ENCODE data around the gene CWF19L1.
"Not testable (repeated sequence)": the region's sequence is repeated elsewhere in the genome, so short reads cannot be mapped to it uniquely, and the experiment has no call there.

CWF19L1 gene

DNA sequence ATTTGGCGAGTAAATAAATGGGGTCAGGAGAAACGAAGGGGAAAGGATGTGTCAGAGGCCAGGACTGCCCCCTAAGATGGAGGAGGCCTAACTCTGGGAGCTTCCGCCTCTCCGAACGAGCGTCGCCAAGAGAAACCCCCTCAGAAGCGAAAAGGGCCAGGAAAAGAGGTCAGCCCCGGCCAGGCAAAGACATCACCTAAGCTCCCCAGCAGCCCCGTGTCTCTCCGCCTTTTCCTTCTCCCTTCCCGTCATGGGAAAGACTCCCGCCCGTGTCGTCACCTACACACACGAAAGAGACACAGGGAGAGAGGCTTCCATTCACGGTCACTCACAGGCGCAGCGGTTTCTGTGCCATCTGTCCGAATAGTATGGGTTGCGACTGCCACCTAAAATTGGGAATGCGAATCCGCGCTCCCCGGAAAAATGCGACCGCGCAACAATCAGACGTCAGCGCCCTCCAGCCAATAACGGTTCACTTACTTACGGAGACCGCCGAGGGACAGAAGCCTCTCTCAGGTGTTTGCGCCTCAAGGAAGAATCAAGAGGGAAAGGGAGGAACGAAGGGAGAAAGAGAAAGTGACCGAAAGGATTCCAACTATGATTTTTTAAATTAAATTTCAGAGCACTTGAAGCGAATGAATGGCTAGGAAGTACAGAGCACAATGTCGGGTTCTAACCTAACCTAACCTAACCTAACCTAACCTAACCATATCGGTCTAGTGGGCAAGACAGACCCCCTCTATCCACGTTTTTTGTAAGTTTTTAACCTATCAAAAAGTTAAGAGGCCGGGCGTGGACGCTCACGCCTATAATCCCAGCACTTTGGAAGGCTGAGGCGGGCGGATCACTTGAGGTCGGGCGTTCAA, at the start of gene CWF19L1:
CWF19L1 (minus strand) TSS at position 400 of the 866 bp plus-strand sequence; CDS start at position 355, 45 bp downstream.
- peak; percentile 77 for DNase-seq

GRCh38 chr10:100315615-100316014, 48.2 kb upstream of the CWF19L1 start:
- no peak for DNase-seq

GRCh38 chr10:100311298-100311697, 43.9 kb upstream of the CWF19L1 start:
- DNase-seq = no peak

DNA sequence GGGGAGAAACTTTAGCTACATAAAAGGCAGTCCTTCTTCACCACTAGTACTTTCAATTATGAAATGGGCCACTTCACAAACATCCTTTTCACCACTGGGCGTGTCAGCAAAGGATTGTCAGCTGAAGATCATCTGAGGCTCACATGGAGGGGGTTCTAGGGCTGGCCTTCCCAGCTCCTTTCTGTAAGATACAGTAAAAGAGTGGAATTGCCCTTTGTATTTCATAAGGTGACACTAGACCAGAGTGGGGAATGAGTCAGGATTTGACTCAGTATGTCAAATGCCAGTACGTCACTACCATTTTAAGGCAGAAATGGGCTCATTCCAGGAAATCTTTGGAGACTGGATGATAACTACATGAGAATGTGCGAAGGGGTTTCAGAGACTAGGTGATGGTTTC, 40.2 kb upstream of the CWF19L1 start:
- DNase-seq = no peak

- DNase-seq = no peak
These were observed 39.4 kb upstream of the CWF19L1 start for GRCh38 chr10:100306861-100307260.

- DNase-seq = no peak
These were observed 37.0 kb upstream of the CWF19L1 start for GRCh38 chr10:100304414-100304813.

DNA sequence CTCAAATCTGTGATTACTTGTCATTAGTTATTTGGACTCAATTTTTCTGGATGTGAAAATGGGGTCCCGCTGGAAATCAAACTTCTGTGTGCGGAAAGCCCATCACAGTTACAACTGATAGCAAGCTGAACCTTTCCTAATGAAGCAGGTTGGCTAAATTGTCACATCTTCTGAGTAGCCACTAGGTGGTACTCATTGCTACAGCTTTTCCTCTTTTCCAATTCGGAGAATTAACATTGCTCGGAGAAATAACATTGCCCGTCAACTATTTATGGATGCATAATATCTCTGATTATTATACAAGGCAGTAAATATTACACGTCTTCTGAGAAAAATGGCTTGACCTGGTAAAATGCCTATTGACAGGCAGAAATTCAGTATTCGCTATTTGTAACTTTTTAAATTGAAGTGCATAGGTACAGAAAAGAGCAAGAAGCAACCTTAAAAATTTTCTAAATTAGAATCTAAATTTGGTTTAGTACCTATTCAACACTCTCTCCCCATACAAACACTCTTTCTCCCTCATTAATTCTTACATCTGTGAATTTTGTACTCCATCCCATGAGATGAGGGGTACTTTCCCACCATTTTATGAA, 36.4 kb upstream of the CWF19L1 start:
- DNase-seq = no peak

DNA sequence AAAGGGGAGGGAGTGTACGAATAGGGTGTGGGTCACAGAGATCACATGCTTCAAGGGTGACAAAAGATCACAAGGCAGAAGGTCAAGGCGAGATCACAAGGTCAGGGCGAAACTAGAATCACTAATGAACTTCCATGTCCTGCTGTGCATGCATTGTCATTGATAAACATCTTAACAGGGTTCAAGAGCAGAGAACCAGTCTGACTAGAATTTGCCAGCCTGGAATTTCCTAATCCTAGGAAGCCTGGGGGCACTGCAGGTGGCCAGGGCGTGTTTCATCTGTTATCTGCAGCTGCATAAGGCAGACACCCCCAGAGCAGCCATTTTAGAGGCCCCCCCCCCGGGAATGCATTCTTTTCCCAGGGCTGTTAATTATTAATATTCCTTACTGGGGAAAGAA, 33.7 kb upstream of the CWF19L1 start:
- DNase-seq = not testable (repeated sequence)

DNA sequence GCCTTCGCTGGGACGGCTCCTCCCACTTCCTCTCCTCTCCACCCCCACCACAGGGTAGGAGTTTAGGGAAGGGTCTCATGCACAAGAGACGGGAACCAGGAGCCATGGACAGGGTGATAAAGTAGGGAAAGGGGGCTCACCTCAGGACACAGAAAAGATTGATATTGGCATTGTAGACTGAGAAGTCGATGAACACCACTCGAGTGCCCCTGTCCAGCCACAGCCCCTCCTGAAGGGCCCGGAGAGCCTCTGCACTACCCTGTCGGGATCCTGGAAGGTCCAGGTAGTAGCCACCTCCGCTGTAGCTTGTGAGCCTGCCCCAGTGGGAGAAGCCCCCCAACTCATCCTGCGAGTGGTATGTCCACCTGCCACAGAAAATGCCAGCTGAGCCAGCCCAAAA, 29.8 kb upstream of the CWF19L1 start:
- no peak for DNase-seq

DNA sequence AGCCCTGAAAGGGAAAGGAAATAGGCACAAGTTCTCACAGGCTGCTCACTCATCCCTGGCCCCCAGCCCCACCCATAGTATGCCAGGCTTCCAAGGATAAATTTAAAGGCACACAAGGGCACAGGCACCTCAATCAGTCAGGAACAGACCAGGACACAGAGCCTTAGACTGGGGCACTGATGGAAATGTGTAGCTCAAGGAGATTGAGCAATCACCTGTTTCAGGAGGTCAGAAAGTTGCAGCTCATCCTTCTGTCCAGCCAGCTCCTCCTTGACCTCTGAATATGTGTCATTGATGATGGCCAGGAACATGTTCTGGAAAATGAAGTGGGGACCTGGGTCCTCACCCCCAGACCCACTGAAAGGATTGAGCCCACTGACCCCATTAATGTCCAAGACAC, 25.6 kb upstream of the CWF19L1 start:
- no peak for DNase-seq

DNA sequence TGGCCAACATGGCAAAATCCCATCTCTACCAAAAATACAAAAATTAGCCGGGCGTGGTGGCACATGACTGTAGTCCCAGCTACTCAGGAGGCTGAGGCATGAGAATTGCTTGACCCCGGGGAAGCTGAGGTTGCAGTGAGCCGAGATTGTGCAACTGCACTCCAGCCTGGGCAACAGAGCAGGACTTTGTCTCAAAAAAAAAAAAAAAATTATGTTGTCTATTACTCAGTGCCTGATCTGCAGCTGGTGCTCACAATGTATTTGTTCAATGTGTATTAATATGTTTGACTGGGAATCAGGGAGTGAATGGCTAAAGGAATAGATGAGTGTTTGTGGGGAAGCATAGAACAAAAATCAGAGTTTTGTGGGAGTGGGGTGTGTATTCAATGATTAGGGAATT, 24.9 kb upstream of the CWF19L1 start:
- DNase-seq = not testable (repeated sequence)

DNA sequence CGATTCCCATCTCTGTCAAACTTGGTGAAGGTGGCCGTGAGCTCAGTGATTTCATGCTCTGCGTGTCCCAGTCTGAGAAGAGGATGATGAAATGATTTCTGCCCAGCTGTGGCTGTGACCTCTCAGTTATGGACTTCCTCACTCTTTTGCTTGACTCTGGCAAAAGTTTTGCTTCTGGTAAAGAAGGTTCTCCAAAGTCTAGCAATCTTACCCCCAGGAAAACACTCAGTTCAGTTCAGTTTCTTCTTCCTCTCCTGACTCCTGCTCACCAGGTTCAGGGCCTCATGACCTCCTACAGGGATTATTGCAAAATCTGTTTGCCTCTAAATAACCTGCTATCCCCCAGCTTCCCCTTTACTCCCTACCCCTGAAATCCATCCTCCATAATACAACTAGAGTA, 23.9 kb upstream of the CWF19L1 start:
- DNase-seq = no peak

DNA sequence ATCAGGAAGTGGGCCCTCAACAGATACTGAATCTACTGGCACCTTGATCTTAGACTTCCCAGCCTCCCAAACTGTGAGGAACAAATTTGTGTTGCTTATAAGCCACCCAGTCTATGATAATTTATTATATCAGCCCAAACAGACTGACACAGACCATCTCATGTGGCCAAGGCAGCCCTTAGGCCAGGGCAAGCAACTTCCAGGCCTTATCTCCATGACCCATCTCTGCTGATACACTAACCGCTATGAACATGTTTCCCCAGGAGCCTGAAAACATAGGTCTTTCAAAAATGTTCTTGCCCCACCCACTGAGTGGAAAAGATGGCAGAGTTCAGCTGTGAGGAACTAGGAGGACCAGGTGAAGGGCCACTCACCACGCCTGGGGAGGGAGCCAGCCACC, 22.2 kb upstream of the CWF19L1 start:
- no peak for DNase-seq

DNA sequence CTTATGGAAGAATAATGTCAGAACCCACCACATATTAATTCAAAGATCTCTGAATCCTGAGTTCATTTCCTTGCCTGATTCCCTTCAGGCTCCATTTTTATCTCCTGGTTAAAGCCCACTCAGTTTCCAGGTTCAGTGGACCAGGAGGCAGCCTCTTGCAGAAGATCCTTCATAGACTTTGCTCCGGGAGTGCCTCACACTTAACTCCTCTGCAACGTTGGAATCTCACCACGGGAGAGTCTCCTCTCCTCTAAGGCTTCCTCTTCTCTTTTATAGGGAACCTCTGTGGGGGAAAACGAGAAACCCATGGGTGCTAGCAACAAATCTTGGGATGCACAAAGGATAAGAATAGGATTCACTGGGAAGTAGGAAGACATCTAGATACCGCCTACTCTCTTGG, 20.8 kb upstream of the CWF19L1 start:
- DNase-seq = no peak

- DNase-seq = no peak
These were observed 20.3 kb upstream of the CWF19L1 start for GRCh38 chr10:100287756-100288155.

- DNase-seq = peak; percentile 88
These were observed 18.9 kb upstream of the CWF19L1 start, which contains the start of gene BLOC1S2 for GRCh38 chr10:100286051-100287033. Gene BLOC1S2 (minus strand): TSS chr10:100286680. CDS start chr10:100286659, 21 bp downstream.

DNA sequence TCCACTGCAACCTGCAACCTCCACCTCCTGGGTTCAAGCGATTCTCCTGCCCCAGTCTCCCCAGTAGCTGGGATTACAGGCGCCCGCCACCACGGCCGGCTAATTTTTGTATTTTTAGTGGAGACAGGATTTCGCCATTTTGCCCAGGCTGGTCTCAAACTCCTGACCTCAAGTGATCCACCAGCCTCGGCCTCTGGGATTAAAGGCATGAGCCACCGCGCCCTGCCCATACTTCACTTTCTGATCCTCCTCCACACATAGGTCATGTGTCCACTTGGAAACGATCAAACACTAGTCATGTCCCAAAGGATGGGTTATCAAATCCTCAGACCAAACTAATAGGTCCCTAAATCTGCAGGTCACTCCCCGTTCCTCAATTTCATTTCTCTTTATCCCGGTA, 17.9 kb upstream of the CWF19L1 start:
- DNase-seq = not testable (repeated sequence)

DNA sequence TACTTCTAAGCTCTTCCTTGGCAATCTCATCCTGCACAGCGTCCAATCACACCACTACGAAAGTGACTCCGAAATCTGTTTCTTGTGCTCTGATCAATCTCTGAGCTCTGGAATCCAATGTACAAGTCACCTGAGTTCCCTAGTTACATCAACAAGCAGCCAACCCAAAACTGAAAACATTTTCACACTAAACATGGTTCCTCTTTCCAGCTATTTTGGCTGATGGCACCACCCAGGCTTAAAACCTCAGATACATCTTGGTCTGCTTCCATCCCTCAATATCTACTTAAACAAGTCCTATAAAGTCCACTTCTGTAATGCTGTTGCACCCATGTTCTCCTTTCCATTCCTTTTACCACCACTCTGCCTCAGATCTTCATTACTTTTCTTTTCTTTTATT, 15.5 kb upstream of the CWF19L1 start:
- no peak for DNase-seq

GRCh38 chr10:100276971-100277370, 9.5 kb upstream of the CWF19L1 start:
- DNase-seq = not testable (repeated sequence)

- DNase-seq = no peak
These were observed 1.5 kb downstream of the CWF19L1 start for GRCh38 chr10:100265821-100266485.

GRCh38 chr10:100254191-100254590, 13.2 kb downstream of the CWF19L1 start:
- DNase-seq = no peak

GRCh38 chr10:100253041-100253440, 14.4 kb downstream of the CWF19L1 start:
- DNase-seq = no peak

DNA sequence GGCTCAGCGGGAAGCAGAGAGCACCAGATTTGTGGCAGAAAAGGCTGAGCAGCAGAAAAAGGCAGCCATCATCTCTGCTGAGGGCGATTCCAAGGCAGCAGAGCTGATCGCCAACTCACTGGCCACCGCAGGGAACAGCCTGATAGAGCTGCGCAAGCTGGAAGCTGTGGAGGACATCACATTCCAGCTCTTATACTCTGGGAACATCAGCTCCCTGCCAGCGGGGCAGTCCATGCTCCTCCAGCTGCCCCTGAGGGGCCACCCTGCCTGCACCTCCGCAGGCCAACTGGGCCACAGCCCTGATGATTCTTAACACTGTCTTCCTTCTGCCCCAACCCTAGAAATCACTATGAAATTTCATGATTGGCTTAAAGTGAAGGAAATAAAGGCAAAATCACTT, 18.6 kb downstream of the CWF19L1 start:
- DNase-seq = no peak

Data from stimulated activated CD4-positive, alpha-beta T cell treated with anti-CD3 and anti-CD28 coated beads, Interleukin-1b, Interleukin-23, amount 100 ng/mL, for 48 hours (primary cell).